DOHH2 (cell line): ENCODE results near the gene EML1.

Source experiments
- EZH2phosphoT487 ChIP-seq: fragments of 200-600 bp; sonication (generic); IDR thresholded peaks from 2 replicates; pipeline ENCODE4 v1.6.1; 2017; ENCODE audit warnings: borderline replicate concordance, mild to moderate bottlenecking, antibody characterized with exemption, low read length, moderate library complexity, mixed read lengths
- TF ChIP-seq, protein P1 (sequence below): fragments of 200-600 bp; sonication (generic); IDR thresholded peaks from one replicate; pipeline ENCODE4 v1.5.1; 2014; ENCODE audit warnings: antibody characterized with exemption, mild to moderate bottlenecking, low read depth, low read length; ENCODE audit not compliant: poor library complexity, severe bottlenecking

DNA sequence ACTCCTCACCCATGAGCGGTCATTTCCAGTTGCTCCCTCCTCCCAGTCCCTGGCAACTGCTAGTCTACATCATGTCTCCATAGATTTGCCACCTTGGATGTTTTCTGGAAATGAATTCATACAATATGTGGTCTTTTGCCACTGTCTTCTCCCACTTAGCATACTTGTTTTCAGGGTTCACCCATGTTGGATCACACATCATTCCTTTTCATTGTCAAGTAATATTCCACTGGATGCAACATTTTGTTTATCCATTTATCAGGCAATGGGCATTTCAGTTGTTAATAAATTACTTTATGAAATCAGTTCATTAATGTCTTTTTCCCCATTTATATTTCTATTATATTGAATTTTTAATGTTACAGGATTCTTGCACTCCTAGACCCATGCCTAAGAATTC lies 64.3 kb downstream of the EML1 start:
- TF ChIP-seq, protein P1, sequence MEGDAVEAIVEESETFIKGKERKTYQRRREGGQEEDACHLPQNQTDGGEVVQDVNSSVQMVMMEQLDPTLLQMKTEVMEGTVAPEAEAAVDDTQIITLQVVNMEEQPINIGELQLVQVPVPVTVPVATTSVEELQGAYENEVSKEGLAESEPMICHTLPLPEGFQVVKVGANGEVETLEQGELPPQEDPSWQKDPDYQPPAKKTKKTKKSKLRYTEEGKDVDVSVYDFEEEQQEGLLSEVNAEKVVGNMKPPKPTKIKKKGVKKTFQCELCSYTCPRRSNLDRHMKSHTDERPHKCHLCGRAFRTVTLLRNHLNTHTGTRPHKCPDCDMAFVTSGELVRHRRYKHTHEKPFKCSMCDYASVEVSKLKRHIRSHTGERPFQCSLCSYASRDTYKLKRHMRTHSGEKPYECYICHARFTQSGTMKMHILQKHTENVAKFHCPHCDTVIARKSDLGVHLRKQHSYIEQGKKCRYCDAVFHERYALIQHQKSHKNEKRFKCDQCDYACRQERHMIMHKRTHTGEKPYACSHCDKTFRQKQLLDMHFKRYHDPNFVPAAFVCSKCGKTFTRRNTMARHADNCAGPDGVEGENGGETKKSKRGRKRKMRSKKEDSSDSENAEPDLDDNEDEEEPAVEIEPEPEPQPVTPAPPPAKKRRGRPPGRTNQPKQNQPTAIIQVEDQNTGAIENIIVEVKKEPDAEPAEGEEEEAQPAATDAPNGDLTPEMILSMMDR: no peak
- TF ChIP-seq EZH2phosphoT487: no peak
